GM20000 (cell line): ENCODE results near the gene RAB40B.

Experiments
- DNase-seq: peaks from one replicate; pipeline ENCODE4 v3.0.0; 2012; ENCODE audit warnings: low spot score
- TF ChIP-seq, protein P1 (sequence below): IDR thresholded peaks from 2 replicates; pipeline ENCODE4 v1.5.1; 2012; ENCODE audit warnings: mild to moderate bottlenecking, control low read depth; ENCODE audit errors: extremely low read depth, missing control alignments

Gene RAB40B

DNA sequence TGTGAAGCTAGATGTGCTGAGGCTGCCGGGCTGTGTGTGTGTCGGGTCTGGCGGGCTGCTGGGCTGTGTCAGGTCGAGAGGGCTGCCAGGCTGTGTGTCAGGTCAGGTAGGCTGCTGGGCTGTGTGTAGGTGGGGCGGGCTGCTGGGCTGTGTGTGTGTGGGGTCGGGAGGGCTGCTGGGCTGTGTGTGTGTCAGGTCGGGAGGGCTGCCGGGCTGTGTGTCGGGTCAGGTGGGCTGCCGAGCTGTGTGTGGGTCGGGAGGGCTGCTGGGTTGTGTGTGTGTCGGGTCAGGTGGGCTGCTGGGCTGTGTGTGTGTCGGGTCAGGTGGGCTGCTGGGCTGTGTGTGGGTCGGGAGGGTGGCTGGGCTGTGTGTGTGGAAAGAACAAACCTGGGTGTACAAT is 58.9 kb downstream of the RAB40B start:
- DNase-seq = no peak
- TF ChIP-seq, protein P1, sequence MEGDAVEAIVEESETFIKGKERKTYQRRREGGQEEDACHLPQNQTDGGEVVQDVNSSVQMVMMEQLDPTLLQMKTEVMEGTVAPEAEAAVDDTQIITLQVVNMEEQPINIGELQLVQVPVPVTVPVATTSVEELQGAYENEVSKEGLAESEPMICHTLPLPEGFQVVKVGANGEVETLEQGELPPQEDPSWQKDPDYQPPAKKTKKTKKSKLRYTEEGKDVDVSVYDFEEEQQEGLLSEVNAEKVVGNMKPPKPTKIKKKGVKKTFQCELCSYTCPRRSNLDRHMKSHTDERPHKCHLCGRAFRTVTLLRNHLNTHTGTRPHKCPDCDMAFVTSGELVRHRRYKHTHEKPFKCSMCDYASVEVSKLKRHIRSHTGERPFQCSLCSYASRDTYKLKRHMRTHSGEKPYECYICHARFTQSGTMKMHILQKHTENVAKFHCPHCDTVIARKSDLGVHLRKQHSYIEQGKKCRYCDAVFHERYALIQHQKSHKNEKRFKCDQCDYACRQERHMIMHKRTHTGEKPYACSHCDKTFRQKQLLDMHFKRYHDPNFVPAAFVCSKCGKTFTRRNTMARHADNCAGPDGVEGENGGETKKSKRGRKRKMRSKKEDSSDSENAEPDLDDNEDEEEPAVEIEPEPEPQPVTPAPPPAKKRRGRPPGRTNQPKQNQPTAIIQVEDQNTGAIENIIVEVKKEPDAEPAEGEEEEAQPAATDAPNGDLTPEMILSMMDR = no peak

DNA sequence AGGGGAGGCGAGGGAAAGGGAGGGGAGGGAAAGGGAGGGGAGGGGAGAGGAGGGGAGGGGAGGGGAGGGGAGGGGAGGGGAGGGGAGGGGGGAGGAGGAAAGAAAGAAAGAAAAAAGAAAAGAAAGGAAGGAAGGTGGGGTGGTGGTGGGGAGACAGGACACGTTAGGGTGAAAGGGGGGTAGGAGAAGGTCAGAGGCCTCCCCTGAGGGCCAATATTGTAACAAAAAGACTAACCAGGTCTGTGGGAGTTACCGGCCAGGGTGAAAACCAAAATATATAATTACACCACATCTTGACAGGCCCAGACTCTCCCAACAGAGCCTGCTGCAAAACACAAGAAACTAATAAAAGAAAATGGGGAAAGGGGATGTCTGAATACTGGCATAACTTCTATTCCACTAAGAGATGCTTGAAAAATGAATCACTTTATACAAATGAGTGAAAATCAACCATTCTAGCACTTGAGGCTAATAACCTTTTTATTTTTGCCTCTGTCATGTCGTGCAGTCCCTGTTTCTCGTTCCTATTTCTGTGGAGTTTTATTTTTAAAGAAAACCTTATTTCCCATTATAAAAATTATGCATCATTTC is 60.2 kb downstream of the RAB40B start:
- DNase-seq = no peak
- TF ChIP-seq, protein P1 = no peak

DNA sequence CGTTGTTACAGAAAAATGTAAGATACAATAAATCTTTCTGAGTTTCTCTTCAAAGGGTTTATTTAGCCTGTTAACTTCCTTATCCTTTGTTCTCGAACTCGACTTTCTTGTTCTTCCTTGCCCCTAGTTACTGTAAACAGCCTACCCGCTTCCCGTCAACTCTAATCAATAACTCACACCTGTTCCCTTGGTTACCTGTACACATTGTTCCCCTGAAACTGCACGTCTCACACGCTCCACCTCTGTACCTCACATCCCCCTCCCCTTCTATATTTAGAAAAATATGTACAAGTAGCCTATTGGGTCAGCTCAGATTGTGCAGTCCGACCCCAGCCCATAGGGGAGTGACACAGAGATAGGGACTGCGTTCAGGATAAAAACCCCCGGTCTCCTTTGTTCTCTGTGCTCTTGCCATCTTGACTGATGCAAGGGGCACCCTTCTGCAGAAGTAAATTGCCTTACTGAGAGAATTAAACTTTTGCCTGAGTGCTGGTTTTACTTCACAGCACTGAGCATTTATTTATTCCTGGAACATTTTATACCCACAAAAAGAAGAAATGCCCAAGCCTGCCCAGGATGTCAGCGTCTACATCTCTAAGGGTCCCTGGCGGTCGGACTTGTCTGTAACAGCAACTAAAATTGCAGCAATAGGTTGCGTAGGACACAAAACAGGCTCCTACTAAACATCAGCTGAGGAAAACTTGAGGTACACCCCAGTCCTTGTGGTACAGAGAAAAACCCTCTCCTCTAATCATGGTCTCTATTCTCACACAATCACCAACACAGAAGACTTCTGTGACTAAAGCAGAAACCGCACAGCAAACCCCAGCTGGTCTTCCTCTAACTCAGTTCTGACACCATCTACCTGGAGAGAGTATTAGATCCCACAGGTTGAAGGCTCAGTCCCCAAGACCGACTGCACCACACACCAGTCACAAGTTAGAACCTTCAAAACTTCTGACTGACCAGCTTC is 61.6 kb downstream of the RAB40B start:
- no peak for DNase-seq
- TF ChIP-seq, protein P1 = no peak

DNA sequence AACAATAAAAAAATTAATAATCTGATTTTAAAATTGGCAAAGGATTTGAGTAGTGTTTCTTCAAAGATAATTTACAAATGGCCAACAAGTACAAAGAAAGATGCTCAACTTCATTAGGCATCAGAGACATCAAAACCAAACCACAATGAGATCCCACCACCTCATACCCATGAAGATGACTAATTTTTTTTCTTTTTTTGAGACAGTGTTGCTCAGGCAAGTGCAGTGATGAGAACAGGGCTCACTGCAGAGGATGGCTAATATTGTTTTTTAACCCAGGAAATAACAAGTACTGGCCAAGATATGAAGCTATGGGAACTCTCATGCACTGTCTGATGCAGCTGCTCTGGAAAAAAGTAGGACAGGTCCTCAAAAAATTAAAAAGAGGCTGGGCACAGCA is 65.2 kb downstream of the RAB40B start:
- DNase-seq = no peak
- TF ChIP-seq, protein P1 = no peak

DNA sequence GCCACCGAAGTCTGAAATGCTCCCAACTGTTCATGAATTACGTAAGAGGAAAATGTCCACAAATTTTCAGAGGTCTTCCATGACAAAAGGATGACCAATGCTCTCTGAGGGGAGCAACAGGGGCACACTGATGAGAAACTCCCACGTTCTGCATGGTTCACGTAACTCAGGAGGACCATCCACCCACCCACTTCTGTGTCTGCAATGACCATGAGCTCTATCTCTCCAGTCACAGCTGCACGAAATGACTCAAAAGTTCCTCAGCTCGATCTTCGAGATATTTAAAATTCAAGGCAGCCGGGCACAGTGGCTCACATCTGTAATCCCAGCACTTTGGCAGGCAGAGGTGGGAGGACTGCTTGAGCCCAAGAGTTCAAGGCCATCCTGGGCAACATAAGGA is 66.0 kb downstream of the RAB40B start:
- DNase-seq = no peak
- TF ChIP-seq, protein P1 = no peak

DNA sequence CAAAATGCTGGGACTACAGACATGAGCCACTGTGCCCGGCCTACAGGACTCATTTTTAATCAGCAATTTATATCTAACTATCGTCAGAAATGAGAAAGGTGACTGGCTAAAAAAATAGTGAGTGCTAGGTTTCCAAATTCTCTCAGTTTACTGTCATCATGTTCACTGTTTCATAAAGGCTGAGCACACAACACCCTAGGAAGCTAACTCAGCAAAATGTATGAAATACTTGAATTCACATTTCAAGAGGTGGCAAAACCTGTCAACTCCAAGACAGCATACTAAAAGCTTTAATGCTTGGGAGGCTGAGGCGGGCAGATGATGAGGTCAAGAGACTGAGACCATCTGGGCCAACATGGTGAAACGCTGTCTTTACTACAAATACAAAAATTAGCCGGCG is 67.0 kb downstream of the RAB40B start:
- TF ChIP-seq, protein P1 = no peak
- DNase-seq = no peak

DNA sequence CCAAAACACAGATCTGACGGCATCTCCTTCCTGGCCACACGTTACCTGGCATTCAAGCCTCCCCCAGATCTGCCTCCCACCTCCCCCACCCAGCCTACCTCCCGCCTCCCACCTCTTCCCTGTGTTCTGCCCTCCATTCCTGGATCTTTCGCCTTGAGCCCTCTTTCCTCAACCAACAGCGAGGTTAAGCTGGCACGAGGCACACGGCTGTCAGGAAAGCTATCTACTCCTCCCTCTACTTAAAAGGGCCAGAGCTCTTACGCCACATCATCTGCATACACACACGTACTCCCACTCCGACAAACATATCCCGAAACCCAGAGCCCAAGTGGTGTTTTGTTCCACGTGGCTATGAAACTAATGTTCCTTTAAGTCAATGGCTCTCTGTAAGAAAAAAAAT is 68.3 kb downstream of the RAB40B start:
- TF ChIP-seq, protein P1 = no peak
- no peak for DNase-seq
